Prostate gland (tissue), 2 donors: ENCODE measurements around the gene ZNFX1.

ENCODE experiments used
- POLR2AphosphoS5 ChIP-seq: sonication (generic); formaldehyde crosslinking; IDR thresholded peaks from one replicate; pipeline ENCODE4 v1.6.1; 2017; ENCODE audit warnings: antibody characterized with exemption
- TF ChIP-seq, protein P1 (sequence below), 4 experiments: fragments of 200-600 bp in 2 of 4; fragments of 450-650 bp in 2 of 4; sonication (generic) in 2 of 4; IDR thresholded peaks; 1 replicate in 3 of 4; 2 replicates in 1 of 4; pipeline ENCODE4 v1.5.1; 2016 to 2019; ENCODE audit warnings: antibody characterized with exemption in 4 of 4, mild to moderate bottlenecking in 2 of 4, moderate library complexity in 2 of 4

DNA sequence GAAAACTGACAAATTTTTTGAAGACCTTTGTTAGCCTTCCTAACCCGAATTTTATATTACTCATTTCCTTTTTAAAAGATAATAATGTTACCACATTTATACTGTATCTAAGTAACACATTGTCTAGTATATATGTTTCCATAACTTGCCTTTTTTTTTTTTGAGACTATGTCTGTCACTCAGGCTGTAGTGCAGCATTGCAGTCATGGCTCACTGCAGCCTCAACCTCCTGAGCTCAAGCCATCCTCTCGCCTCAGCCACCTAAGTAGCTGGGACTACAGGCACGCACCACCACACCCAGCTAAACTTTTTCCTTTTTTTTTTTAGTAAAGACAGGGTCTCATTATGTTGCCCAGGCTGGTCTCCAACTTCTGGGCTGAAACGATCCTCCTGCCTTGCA is 18.6 kb downstream of the ZNFX1 start:
- no peak for TF ChIP-seq POLR2AphosphoS5
- TF ChIP-seq, protein P1, sequence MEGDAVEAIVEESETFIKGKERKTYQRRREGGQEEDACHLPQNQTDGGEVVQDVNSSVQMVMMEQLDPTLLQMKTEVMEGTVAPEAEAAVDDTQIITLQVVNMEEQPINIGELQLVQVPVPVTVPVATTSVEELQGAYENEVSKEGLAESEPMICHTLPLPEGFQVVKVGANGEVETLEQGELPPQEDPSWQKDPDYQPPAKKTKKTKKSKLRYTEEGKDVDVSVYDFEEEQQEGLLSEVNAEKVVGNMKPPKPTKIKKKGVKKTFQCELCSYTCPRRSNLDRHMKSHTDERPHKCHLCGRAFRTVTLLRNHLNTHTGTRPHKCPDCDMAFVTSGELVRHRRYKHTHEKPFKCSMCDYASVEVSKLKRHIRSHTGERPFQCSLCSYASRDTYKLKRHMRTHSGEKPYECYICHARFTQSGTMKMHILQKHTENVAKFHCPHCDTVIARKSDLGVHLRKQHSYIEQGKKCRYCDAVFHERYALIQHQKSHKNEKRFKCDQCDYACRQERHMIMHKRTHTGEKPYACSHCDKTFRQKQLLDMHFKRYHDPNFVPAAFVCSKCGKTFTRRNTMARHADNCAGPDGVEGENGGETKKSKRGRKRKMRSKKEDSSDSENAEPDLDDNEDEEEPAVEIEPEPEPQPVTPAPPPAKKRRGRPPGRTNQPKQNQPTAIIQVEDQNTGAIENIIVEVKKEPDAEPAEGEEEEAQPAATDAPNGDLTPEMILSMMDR (IDR thresholded peaks at IDR 0.05) = no peak
